HepG2 (cell line): ENCODE data around the gene ADGRV1. TPM values are rescaled to one million over a fixed set of nuclear protein-coding genes. Genes with fewer than 3 reads are reported as not detected.

Source experiments
- BORCS8-MEF2B ChIP-seq: sonication (generic); formaldehyde crosslinking; IDR thresholded peaks from 2 replicates; pipeline ENCODE4 v1.8.0; 2022; ENCODE audit warnings: mild to moderate bottlenecking, missing genetic modification reagents
- DNMT3B ChIP-seq: conservative IDR thresholded peaks from 2 replicates; pipeline ENCODE4 v1.6.1; 2016; ENCODE audit warnings: missing biosample characterization, control low read depth
- GABPB1 ChIP-seq: IDR thresholded peaks from 2 replicates; pipeline ENCODE4 v1.6.1; 2016; ENCODE audit warnings: mild to moderate bottlenecking, missing genetic modification reagents, moderate library complexity, missing compliant biosample characterization
- GPN1 ChIP-seq: sonication (generic); formaldehyde crosslinking; IDR thresholded peaks from 2 replicates; pipeline ENCODE4 v1.5.1; 2020; ENCODE audit warnings: missing genetic modification reagents, borderline replicate concordance
- GZF1 ChIP-seq: sonication (generic); formaldehyde crosslinking; IDR thresholded peaks from 2 replicates; pipeline ENCODE4 v1.5.1; 2020; ENCODE audit warnings: mild to moderate bottlenecking, missing genetic modification reagents
- LCORL ChIP-seq, 2 experiments: fragments of 450-650 bp in 1 of 2; sonication (generic) in 1 of 2; formaldehyde crosslinking in 1 of 2; IDR thresholded peaks; 2 replicates each; pipeline versions ENCODE4 v1.5.0 to v1.6.1; 2017 to 2020; ENCODE audit warnings: antibody characterized with exemption in 1 of 2, missing genetic modification reagents in 1 of 2
- NCOA2 ChIP-seq: sonication (generic); formaldehyde crosslinking; IDR thresholded peaks from 2 replicates; pipeline ENCODE4 v1.8.0; 2022; ENCODE audit warnings: inconsistent platforms
- PAX8 ChIP-seq: sonication (generic); formaldehyde crosslinking; IDR thresholded peaks from 2 replicates; pipeline ENCODE4 v1.8.0; 2022; ENCODE audit warnings: mild to moderate bottlenecking, missing genetic modification reagents, borderline replicate concordance
- SPEN ChIP-seq: sonication (generic); formaldehyde crosslinking; IDR thresholded peaks from 2 replicates; pipeline ENCODE4 v1.5.1; 2020; ENCODE audit warnings: low read depth, mild to moderate bottlenecking, missing genetic modification reagents
- SRF ChIP-seq: IDR thresholded peaks from 2 replicates; pipeline ENCODE4 v1.6.1; 2011; ENCODE audit warnings: mild to moderate bottlenecking, low read depth, low read length, moderate library complexity
- SRSF1 ChIP-seq: fragments of 200-400 bp; formaldehyde crosslinking; optimal IDR thresholded peaks from 2 replicates; pipeline ENCODE3; 2017; ENCODE audit warnings: mild to moderate bottlenecking, low read depth, low read length, moderate library complexity
- TEAD3 ChIP-seq: optimal IDR thresholded peaks from 2 replicates; pipeline ENCODE3; 2016; ENCODE audit warnings: borderline replicate concordance
- ZC3H13 ChIP-seq: sonication (generic); formaldehyde crosslinking; IDR thresholded peaks from 2 replicates; pipeline ENCODE4 v1.8.1; 2023; ENCODE audit warnings: mild to moderate bottlenecking, missing genetic modification reagents, moderate library complexity
- ZNF331 ChIP-seq: sonication (generic); formaldehyde crosslinking; IDR thresholded peaks from 2 replicates; pipeline ENCODE4 v1.4.0; 2020; ENCODE audit warnings: missing genetic modification reagents
- ZNF335 ChIP-seq: sonication (generic); formaldehyde crosslinking; IDR thresholded peaks from 2 replicates; pipeline ENCODE4 v1.4.0; 2020; ENCODE audit warnings: missing genetic modification reagents
- ZNF709 ChIP-seq: sonication (generic); formaldehyde crosslinking; IDR thresholded peaks from 2 replicates; pipeline ENCODE4 v1.5.0; 2020; ENCODE audit warnings: mild to moderate bottlenecking, missing genetic modification reagents
- ZNF83 ChIP-seq: sonication (generic); formaldehyde crosslinking; IDR thresholded peaks from 2 replicates; pipeline ENCODE4 v1.4.0; 2020; ENCODE audit warnings: missing genetic modification reagents, mild to moderate bottlenecking, borderline replicate concordance
- ZSCAN20 ChIP-seq: sonication (generic); formaldehyde crosslinking; IDR thresholded peaks from 2 replicates; pipeline ENCODE4 v1.4.0; 2020; ENCODE audit warnings: missing genetic modification reagents, mild to moderate bottlenecking, borderline replicate concordance
- polyA plus RNA-seq, 8 experiments: library from polyadenylated mRNA; depleted of rRNA in 3 of 8; stranded (reverse) in 7 of 8; unstranded in 1 of 8; fragments of >200 nt; fragmentation: Illumina TruSeq in 4 of 8; extraction: Trizol in 4 of 8; gene quantifications; 2 replicates each; pipeline versions ENCODE4 v1.2.1 to v1.2.3, GENCODE V29; 2011 to 2016; ENCODE audit warnings: low read depth in 4 of 8, missing spikeins in 1 of 8, mixed read lengths in 1 of 8; ENCODE audit not compliant: insufficient read depth in 1 of 8
- total RNA-seq, 5 experiments: library from RNA; depleted of rRNA; stranded (reverse); fragments of >200 nt; fragmentation: Illumina TruSeq; extraction: Trizol; gene quantifications; 2 replicates each; pipeline ENCODE4 v1.2.3, GENCODE V29; 2016; ENCODE audit warnings: low read depth in 1 of 5
- TF ChIP-seq, protein P1 (sequence below): sonication (generic); formaldehyde crosslinking; IDR thresholded peaks from 2 replicates; pipeline ENCODE4 v1.8.0; 2022; ENCODE audit warnings: missing genetic modification reagents, mild to moderate bottlenecking, borderline replicate concordance
- TF ChIP-seq, protein P2 (sequence below), 2 experiments: IDR thresholded peaks; 2 replicates each; pipeline ENCODE4 v1.6.1; 2011 to 2012; ENCODE audit warnings: low read length in 2 of 2, borderline replicate concordance in 1 of 2, low read depth in 1 of 2, mild to moderate bottlenecking in 1 of 2, moderate library complexity in 1 of 2
- TF ChIP-seq, protein P3 (sequence below): sonication (generic); formaldehyde crosslinking; IDR thresholded peaks from 2 replicates; pipeline ENCODE4 v1.5.0; 2020; ENCODE audit warnings: mild to moderate bottlenecking, low read depth, missing genetic modification reagents, borderline replicate concordance
- TF ChIP-seq, protein P4 (sequence below): IDR thresholded peaks from 2 replicates; pipeline ENCODE4 v1.6.1; 2012; ENCODE audit warnings: low read depth, low read length, improper control_type of control experiment

Gene ADGRV1
- total and polyA plus RNA-seq, 2 of the 13 experiments (the other 11 are each of a cell fraction or from before 2014, with no cell fraction given) = 1.7 to 3.9 TPM

DNA sequence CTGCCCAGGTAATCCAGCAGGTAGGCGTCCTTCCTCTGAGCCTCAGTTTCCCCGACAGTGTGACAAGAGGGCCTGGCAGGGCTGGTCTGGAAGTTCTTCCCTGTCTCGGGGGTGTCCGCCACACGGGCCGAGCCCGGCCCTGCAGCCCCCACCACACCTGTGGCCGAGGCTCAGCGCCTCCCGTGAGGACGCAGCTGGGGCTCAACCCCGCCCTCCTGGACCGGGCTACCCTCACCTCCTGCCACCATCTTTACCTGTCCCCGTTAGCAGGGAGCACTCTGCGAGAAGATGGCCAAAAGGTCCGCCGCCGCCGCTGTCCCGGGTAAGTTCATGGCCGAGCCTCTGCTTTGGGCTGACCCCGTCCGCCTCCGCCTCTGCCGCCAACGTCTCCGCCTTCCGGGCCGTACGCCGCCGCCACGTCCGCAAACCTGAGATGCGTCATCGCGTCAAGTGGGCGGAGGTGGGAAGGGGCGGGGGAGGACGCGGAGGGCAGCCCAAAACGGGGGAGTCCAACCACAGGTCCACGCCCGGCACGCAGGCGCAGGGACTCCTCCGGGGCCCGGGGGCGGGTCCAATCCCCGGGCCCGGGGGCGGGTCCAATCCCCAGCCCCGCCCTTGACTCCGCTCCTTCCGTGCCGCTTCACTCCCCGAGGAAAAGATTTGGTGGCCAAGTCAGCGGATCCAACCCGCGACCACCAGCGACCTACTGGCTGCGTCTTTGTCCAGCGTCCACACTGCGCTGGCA is 29.2 kb upstream of the ADGRV1 start, which contains the start of gene LYSMD3 (continued):
- peak; percentile 23; the same call in 1 of the 2 replicates for TF ChIP-seq BORCS8-MEF2B (CRISPR knock-in tag)
- TF ChIP-seq SRF = peak; percentile 63; the same call in 1 of the 2 replicates
- TF ChIP-seq SRSF1 = peak; percentile 94
- TF ChIP-seq ZNF335 (CRISPR knock-in tag) = no peak
- TF ChIP-seq, protein P1, sequence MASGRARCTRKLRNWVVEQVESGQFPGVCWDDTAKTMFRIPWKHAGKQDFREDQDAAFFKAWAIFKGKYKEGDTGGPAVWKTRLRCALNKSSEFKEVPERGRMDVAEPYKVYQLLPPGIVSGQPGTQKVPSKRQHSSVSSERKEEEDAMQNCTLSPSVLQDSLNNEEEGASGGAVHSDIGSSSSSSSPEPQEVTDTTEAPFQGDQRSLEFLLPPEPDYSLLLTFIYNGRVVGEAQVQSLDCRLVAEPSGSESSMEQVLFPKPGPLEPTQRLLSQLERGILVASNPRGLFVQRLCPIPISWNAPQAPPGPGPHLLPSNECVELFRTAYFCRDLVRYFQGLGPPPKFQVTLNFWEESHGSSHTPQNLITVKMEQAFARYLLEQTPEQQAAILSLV (CRISPR knock-in tag) = peak; percentile 82; the same call in 1 of the 2 replicates
- no peak for TF ChIP-seq GPN1 (CRISPR knock-in tag)
- peak; percentile 91 for TF ChIP-seq ZNF709 (CRISPR knock-in tag)
- peak; percentile 85; the same call in 1 of the 2 replicates for TF ChIP-seq PAX8 (CRISPR knock-in tag)
- TF ChIP-seq, protein P2, sequence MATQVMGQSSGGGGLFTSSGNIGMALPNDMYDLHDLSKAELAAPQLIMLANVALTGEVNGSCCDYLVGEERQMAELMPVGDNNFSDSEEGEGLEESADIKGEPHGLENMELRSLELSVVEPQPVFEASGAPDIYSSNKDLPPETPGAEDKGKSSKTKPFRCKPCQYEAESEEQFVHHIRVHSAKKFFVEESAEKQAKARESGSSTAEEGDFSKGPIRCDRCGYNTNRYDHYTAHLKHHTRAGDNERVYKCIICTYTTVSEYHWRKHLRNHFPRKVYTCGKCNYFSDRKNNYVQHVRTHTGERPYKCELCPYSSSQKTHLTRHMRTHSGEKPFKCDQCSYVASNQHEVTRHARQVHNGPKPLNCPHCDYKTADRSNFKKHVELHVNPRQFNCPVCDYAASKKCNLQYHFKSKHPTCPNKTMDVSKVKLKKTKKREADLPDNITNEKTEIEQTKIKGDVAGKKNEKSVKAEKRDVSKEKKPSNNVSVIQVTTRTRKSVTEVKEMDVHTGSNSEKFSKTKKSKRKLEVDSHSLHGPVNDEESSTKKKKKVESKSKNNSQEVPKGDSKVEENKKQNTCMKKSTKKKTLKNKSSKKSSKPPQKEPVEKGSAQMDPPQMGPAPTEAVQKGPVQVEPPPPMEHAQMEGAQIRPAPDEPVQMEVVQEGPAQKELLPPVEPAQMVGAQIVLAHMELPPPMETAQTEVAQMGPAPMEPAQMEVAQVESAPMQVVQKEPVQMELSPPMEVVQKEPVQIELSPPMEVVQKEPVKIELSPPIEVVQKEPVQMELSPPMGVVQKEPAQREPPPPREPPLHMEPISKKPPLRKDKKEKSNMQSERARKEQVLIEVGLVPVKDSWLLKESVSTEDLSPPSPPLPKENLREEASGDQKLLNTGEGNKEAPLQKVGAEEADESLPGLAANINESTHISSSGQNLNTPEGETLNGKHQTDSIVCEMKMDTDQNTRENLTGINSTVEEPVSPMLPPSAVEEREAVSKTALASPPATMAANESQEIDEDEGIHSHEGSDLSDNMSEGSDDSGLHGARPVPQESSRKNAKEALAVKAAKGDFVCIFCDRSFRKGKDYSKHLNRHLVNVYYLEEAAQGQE (IDR thresholded peaks at IDR 0.05; ENCODE audit: borderline replicate concordance in 1 of 2, low read depth in 1 of 2, low read length in 2 of 2) = 0 out of 4 replicates have a peak, but pooled peaks of 1 of the 2 experiments have one; percentile 32
- no peak for TF ChIP-seq TEAD3 (CRISPR knock-in tag)
- peak; percentile 89 for TF ChIP-seq GABPB1 (CRISPR knock-in tag)
- peak; percentile 94 for TF ChIP-seq SPEN
- no peak for TF ChIP-seq GZF1
- peak; percentile 79 for TF ChIP-seq LCORL (IDR thresholded peaks at IDR 0.05)
- TF ChIP-seq LCORL (CRISPR knock-in tag; IDR thresholded peaks at IDR 0.05) = peak; percentile 93
- peak; percentile 18 for TF ChIP-seq ZNF331 (CRISPR knock-in tag)
- TF ChIP-seq ZNF83 = no peak
- TF ChIP-seq DNMT3B (CRISPR knock-in tag) = no peak
- peak; percentile 40; the same call in 1 of the 2 replicates for TF ChIP-seq ZC3H13 (CRISPR knock-in tag)
- TF ChIP-seq ZSCAN20 (CRISPR knock-in tag) = no peak
- TF ChIP-seq, protein P3, sequence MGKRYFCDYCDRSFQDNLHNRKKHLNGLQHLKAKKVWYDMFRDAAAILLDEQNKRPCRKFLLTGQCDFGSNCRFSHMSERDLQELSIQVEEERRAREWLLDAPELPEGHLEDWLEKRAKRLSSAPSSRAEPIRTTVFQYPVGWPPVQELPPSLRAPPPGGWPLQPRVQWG = no peak
- TF ChIP-seq NCOA2 (CRISPR knock-in tag) = 0 out of 2 replicates have a peak, but pooled peaks have one; percentile 22
- TF ChIP-seq, protein P4, sequence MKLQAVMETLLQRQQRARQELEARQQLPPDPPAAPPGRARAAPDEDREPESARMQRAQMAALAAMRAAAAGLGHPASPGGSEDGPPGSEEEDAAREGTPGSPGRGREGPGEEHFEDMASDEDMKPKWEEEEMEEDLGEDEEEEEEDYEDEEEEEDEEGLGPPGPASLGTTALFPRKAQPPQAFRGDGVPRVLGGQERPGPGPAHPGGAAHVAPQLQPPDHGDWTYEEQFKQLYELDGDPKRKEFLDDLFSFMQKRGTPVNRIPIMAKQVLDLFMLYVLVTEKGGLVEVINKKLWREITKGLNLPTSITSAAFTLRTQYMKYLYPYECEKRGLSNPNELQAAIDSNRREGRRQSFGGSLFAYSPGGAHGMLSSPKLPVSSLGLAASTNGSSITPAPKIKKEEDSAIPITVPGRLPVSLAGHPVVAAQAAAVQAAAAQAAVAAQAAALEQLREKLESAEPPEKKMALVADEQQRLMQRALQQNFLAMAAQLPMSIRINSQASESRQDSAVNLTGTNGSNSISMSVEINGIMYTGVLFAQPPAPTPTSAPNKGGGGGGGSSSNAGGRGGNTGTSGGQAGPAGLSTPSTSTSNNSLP = no peak
